ENCODE measurements around the gene EFNA1.

The EFNA1 gene

DNA sequence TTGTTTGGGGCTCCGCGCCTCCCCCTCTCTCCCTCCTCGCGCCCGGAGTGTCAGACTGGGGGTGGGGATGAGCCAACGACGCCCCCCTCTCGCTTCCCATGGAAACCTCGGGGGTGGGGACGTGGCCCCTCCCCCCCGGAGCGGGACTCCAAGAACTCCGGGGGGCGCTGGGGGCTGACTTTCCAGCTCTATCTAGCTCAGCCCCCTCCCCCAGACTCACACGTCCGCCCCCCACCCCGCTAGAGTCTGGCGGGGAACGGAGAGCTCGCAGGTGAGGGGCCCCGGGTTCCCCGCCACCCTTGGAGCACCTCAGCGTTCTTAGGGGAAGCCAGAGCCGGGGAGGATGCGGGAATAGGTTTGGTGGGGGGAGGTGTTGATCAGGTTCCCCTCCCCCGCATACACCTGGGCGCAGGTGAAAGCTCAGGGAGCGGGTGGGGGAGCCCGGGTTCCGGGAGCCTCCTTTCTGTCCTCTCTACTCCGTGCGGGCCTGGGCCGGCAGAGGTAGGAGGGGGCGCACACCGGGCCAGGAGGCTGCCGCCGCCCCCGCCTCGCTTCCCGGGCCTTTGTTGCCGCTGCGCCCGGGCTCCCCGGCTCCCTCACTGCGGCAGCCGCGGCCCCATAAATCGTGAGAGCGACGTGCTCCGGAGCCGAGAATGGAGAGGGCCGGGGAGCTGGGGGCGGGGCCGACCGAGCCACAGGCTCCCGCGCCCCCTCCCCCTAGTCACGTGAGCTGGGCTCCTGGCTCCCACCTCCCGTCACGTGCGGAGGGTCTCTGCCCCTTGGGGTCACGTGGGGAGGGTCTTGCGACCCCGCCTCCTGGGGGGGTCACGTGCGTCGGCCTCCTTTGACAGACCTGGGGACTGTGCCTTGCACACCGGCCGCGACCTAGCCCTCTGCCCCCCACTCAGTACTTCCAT lies 47.1 kb upstream of the EFNA1 start:
- no peaks in the 10 kb centered on the region for H3K36me3 ChIP-seq (ENCODE audit: control insufficient read depth in 2 of 2, insufficient read depth in 1 of 2, low read length in 2 of 2)
- H3K4me3 ChIP-seq (ENCODE audit: low read depth, low read length), result peak overlapping the region; percentile 44
- ChIA-PET POLR2A (interaction anchor here (0.9 to 2.1 kb wide), 5 partner anchors 10 to 48 kb away, joined by 3 to 6 read pairs (median 5); partner anchors contain the start of genes ADAM15 and EFNA4), CTCF (interaction anchor here (0.6 to 2.2 kb wide), 13 partner anchors 9 to 603 kb away, joined by 3 to 13 read pairs (median 4); partner anchors contain the start of gene ADAM15)
- no peaks in the 10 kb centered on the region for H3K9me3 ChIP-seq (ENCODE audit: control insufficient read depth, insufficient read depth, low read depth, low read length)
- H3K4me1 ChIP-seq (ENCODE audit: control insufficient read depth, insufficient read depth, low read length), result peaks cover 7% of the 10 kb centered on the region; the same call in 1 of the 2 replicates
- H3K27ac ChIP-seq (ENCODE audit: extremely low read depth, low read depth, low read length), result peak overlapping the region; percentile 43; the same call in 1 of the 2 replicates
- TF ChIP-seq ZNF16 (tag by site-specific recombination; IDR thresholded peaks at IDR 0.05; ENCODE audit: low read depth) (no peak), ZNF394 (tag by site-specific recombination; IDR thresholded peaks at IDR 0.05; ENCODE audit: borderline replicate concordance) (peak; percentile 46), ZNF19 (tag by site-specific recombination; IDR thresholded peaks at IDR 0.05; ENCODE audit: low read depth) (no peak), ZEB2 (tag by site-specific recombination; IDR thresholded peaks at IDR 0.05) (peak; percentile 88), ZNF777 (tag by site-specific recombination; IDR thresholded peaks at IDR 0.05; ENCODE audit: borderline replicate concordance) (no peak), ZNF335 (tag by site-specific recombination; conservative IDR thresholded peaks at IDR 0.05) (peak; percentile 13; the same call in 1 of the 2 replicates), ZFP3 (tag by site-specific recombination; IDR thresholded peaks at IDR 0.05; ENCODE audit: low read depth) (no peak), WT1 (tag by site-specific recombination; IDR thresholded peaks at IDR 0.05) (no peak; the same call in 1 of the 2 replicates), ZBTB17 (tag by site-specific recombination; IDR thresholded peaks at IDR 0.05) (peak; percentile 67), REPIN1 (tag by site-specific recombination; IDR thresholded peaks at IDR 0.05; ENCODE audit: low read depth) (0 out of 2 replicates have a peak, but pooled peaks have one; percentile 23), KLF1 (tag by site-specific recombination; IDR thresholded peaks at IDR 0.05) (peak; percentile 61), ZNF184 (tag by site-specific recombination; IDR thresholded peaks at IDR 0.05) (no peak), ZNF596 (tag by site-specific recombination; IDR thresholded peaks at IDR 0.05) (no peak), ZBTB21 (tag by site-specific recombination; IDR thresholded peaks at IDR 0.05) (peak; percentile 21; the same call in 1 of the 2 replicates), ZNF660 (tag by site-specific recombination; IDR thresholded peaks at IDR 0.05) (0 out of 2 replicates have a peak, but pooled peaks have one; percentile 21), ZNF302 (tag by site-specific recombination; IDR thresholded peaks at IDR 0.05; ENCODE audit: low read depth) (no peak), KLF17 (tag by site-specific recombination; IDR thresholded peaks at IDR 0.05) (peak; percentile 79; the same call in 1 of the 2 replicates), ZBTB44 (tag by site-specific recombination; IDR thresholded peaks at IDR 0.05) (no peak), ZNF600 (tag by site-specific recombination; IDR thresholded peaks at IDR 0.05) (peak; percentile 60), BCL6B (tag by site-specific recombination; IDR thresholded peaks at IDR 0.05) (no peak), ZBTB48 (tag by site-specific recombination; IDR thresholded peaks at IDR 0.05) (peak; percentile 55), KLF16 (tag by site-specific recombination; IDR thresholded peaks at IDR 0.05) (peak; percentile 98), ZNF558 (tag by site-specific recombination; IDR thresholded peaks at IDR 0.05) (no peak), PRDM1 (tag by site-specific recombination; IDR thresholded peaks at IDR 0.05) (no peak), SCRT1 (tag by site-specific recombination; IDR thresholded peaks at IDR 0.05; ENCODE audit: borderline replicate concordance) (peak; percentile 72; the same call in 1 of the 2 replicates)
- TF ChIP-seq, protein P1, sequence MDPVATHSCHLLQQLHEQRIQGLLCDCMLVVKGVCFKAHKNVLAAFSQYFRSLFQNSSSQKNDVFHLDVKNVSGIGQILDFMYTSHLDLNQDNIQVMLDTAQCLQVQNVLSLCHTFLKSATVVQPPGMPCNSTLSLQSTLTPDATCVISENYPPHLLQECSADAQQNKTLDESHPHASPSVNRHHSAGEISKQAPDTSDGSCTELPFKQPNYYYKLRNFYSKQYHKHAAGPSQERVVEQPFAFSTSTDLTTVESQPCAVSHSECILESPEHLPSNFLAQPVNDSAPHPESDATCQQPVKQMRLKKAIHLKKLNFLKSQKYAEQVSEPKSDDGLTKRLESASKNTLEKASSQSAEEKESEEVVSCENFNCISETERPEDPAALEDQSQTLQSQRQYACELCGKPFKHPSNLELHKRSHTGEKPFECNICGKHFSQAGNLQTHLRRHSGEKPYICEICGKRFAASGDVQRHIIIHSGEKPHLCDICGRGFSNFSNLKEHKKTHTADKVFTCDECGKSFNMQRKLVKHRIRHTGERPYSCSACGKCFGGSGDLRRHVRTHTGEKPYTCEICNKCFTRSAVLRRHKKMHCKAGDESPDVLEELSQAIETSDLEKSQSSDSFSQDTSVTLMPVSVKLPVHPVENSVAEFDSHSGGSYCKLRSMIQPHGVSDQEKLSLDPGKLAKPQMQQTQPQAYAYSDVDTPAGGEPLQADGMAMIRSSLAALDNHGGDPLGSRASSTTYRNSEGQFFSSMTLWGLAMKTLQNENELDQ (tag by site-specific recombination; IDR thresholded peaks at IDR 0.05; ENCODE audit: low read depth), result no peak
- TF ChIP-seq, protein P2, sequence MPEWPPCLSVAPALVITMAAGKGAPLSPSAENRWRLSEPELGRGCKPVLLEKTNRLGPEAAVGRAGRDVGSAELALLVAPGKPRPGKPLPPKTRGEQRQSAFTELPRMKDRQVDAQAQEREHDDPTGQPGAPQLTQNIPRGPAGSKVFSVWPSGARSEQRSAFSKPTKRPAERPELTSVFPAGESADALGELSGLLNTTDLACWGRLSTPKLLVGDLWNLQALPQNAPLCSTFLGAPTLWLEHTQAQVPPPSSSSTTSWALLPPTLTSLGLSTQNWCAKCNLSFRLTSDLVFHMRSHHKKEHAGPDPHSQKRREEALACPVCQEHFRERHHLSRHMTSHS (tag by site-specific recombination; IDR thresholded peaks at IDR 0.05), result no peak
- TF ChIP-seq, protein P3, sequence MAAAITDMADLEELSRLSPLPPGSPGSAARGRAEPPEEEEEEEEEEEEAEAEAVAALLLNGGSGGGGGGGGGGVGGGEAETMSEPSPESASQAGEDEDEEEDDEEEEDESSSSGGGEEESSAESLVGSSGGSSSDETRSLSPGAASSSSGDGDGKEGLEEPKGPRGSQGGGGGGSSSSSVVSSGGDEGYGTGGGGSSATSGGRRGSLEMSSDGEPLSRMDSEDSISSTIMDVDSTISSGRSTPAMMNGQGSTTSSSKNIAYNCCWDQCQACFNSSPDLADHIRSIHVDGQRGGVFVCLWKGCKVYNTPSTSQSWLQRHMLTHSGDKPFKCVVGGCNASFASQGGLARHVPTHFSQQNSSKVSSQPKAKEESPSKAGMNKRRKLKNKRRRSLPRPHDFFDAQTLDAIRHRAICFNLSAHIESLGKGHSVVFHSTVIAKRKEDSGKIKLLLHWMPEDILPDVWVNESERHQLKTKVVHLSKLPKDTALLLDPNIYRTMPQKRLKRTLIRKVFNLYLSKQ (tag by site-specific recombination; IDR thresholded peaks at IDR 0.05; ENCODE audit: borderline replicate concordance), result no peak

Measured in HEK293 (cell line).